ENCODE results near the gene DENND4B.
"Not testable (repeated sequence)": the region's sequence is repeated elsewhere in the genome, so short reads cannot be mapped to it uniquely, and the experiment has no call there.

Gene DENND4B

DNA sequence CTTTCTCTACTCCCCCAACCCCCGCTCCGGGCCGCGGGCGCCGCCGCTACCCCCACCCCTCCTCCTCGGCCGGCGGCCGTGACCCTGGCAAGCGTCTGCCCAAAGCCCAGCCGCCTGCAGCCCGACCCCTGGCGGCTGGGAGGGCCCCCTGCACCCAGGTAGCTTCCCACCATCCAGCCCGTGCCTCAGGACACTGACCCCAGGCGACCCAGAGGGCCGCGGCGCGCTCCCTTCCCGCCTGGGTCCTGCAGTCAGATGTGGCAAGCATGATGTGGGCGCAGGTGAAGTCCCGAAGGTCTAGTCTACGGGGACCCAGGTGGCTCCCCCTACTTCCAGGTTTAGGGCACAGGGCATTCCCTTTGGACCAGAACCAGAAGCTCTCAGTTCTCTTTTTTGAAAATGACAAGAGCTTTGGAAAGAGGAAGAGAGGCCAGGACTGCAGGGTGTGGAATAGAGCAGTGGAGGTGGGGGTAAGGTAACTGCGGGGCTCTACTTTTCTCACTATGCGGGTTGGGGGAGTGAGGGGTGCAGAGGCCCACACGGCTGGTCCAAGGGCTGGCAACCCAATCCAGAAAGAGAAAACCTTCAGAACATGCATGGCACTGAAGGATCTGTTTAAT, at the start of gene DENND4B:
TSS of gene DENND4B (minus strand) at position 97 of the 620 bp plus-strand sequence. CDS start 2,344 bp downstream, outside the sequence.
- in situ Hi-C loops (cut with HindIII; ENCODE audit: low sequenced_read_pairs) = no loop called here

- in situ Hi-C loops (cut with HindIII; ENCODE audit: low sequenced_read_pairs) = no loop called here
Observed at GRCh38 chr1:153995640-153996039, 49.1 kb upstream of the DENND4B start.

GRCh38 chr1:153995202-153995601, 48.7 kb upstream of the DENND4B start:
- in situ Hi-C loops (cut with HindIII; ENCODE audit: low sequenced_read_pairs) = no loop called here

DNA sequence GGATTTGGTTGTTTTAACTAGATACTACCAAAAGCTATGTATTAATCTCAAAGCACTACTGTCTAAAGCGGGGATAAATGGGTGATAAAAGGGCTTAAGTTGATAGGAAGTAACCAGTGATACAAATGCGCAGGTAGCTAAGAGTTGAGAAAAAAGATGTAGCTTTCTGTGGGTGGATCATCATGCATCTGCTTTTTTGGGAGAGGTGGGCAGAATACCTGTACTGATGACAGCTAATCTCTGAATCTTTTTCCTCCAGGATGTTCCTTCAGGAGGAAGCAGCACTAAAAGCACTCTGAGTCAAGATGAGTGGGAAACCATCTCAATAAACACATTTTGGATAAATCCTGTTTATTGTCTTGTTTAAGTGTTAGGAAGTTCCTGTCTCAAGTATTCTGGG, 45.3 kb upstream of the DENND4B start:
- in situ Hi-C loops (cut with HindIII; ENCODE audit: low sequenced_read_pairs) = no loop called here

GRCh38 chr1:153991151-153991630, 44.7 kb upstream of the DENND4B start:
- in situ Hi-C loops (cut with HindIII; ENCODE audit: low sequenced_read_pairs) = no loop called here

GRCh38 chr1:153990468-153991150, 44.1 kb upstream of the DENND4B start, which contains the start of gene RPS27:
Gene RPS27 (plus strand): TSS chr1:153990762. CDS start chr1:153990797, 35 bp downstream.
- in situ Hi-C loops (cut with HindIII; ENCODE audit: low sequenced_read_pairs) = no loop called here

- in situ Hi-C loops (cut with HindIII; ENCODE audit: low sequenced_read_pairs) = no loop called here
Observed at GRCh38 chr1:153987621-153988020, 41.1 kb upstream of the DENND4B start.

DNA sequence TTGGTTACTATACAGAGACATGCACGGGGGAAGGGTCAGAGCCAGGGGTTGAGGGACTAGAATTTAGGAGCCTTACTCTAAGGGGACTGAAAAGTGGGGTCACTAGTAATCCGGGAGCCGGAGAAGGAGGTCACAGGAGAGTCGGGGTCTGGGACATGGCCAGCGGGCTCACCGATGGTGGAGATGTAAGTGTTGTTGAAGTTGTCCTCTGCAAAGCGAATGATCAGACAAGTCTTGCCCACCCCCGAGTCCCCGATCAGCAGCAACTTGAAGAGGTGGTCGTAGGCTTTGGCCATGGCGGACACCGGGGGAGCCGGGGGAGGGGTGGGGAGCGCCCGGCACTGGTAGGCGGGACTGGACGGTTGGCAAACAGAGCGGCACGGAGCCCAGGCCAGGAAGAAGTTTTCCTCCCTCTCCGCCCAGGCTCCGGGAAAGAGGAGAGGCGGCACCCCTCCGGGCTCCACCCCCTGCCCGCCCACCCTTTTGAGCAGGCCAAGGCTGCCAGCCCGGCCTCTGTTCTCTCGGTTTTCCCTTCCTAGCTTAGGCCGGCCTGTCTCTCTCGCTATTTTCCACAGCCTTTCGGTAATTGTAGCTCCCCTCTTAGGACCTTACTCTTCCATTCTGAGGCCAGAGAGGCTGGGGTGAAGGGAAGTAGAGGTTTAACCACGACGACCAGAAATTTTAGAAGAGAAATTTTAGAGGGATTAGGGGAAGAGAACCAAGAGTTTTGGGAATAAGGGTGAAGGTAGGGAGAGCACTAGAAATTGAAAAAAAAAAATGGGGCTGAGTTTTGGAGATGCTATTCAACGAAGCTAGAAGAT, 39.6 kb upstream of the DENND4B start, which contains the start of gene RAB13:
TSS of gene RAB13 (minus strand) at position 399 of the 821 bp plus-strand sequence. CDS start at position 296, 103 bp downstream.
- in situ Hi-C loops (cut with HindIII; ENCODE audit: low sequenced_read_pairs) = no loop called here

GRCh38 chr1:153985341-153985912, 38.9 kb upstream of the DENND4B start:
- in situ Hi-C loops (cut with HindIII; ENCODE audit: low sequenced_read_pairs) = no loop called here

DNA sequence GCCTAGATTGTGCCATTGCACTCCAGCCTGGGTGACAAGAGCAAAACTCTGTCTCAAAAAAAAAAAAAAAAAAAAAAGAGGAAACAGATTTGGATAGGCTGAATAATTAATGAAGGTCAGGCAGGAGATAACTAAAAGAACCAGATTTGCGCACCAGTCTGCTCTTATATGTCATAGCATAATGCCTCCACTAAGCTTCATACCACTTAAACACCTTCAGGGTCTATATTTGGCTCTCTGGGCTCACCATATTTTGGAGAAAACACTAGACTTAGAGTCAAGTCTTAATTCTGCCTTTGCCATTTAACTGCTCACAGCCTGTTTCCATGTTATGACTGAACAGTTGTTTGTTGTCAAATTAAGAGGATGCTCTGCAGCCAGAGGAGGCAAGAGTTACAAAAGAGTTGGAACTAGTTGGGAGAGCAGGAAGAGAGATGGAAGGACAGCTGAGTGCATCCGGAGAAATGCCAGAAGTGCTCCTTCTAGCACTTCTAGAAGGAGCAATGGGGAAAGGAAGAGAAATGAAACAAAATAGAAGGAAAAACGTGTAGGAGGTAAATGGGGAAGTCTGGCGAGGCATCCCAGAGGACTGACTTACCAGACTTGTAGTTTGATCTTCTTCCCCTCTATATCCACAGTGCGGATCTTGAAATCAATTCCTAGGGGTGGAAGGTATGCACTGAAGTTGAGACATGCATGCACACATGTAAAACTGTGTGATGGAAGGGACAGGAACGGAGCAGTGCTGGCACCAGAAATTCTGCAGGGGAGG, 37.8 kb upstream of the DENND4B start:
- in situ Hi-C loops (cut with HindIII; ENCODE audit: low sequenced_read_pairs) = no loop called here

- in situ Hi-C loops (cut with HindIII; ENCODE audit: low sequenced_read_pairs) = not testable (repeated sequence)
Observed at GRCh38 chr1:153981735-153982134, 35.2 kb upstream of the DENND4B start.

- in situ Hi-C loops (cut with HindIII; ENCODE audit: low sequenced_read_pairs) = not testable (repeated sequence)
Observed at GRCh38 chr1:153979091-153979490, 32.6 kb upstream of the DENND4B start.

DNA sequence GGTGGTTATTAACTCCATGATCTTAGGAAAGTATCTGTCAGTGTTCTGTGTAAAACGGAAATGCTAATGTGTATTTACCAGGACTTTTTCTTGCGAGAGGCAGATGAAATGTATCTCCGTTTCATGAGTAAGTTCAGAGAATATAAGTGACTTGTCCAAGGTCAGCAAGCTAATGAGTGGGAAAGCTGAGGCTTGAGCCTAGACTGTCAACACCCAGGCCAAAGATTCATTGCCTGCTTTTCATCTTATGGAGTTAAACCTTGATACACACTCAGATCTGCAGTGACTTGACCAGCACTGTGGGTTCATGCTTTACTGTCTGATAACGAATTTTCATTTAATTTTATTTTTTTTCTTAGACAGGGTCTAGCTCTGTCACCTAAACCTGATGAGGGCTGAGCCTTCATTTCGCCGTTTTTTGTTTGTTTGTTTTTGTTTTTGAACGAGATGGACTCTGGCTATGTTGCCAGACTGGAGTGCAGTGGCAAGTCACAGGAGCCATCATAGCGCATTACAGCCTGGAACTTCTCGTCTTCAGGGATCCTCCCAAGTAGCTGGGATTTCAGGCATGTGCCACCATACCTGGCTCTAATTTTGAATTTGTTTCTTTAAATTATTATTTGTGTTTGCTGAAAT, 31.9 kb upstream of the DENND4B start:
- in situ Hi-C loops (cut with HindIII; ENCODE audit: low sequenced_read_pairs) = no loop called here

GRCh38 chr1:153977250-153978240, 31.0 kb upstream of the DENND4B start, which contains the start of gene JTB:
Gene JTB (minus strand): TSS chr1:153977674. CDS start chr1:153977252, 422 bp downstream.
- in situ Hi-C loops (cut with HindIII; ENCODE audit: low sequenced_read_pairs) = no loop called here

DNA sequence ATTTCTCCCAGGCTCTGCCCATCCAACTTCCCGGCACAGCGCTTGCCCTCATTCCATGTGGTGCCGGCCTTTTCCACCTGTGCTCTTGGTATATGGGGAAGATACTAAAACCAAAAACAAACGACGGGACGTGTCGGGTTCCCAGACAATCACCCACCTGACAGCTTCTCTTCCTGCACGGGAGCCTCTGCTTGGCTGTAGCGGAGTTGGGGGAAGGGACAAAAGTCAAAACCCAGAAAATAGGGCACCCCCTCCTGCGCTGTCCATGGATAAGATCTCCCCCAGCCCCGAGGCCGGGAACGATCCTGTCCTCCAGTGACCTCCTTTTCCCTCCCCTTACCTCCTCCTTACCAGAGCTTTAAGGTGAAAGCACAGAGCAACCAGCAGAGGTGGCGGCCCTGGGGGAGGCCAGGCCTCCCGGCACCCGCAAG, 30.3 kb upstream of the DENND4B start:
- in situ Hi-C loops (cut with HindIII; ENCODE audit: low sequenced_read_pairs) = no loop called here

GRCh38 chr1:153973525-153973924, 27.0 kb upstream of the DENND4B start:
- in situ Hi-C loops (cut with HindIII; ENCODE audit: low sequenced_read_pairs) = no loop called here

DNA sequence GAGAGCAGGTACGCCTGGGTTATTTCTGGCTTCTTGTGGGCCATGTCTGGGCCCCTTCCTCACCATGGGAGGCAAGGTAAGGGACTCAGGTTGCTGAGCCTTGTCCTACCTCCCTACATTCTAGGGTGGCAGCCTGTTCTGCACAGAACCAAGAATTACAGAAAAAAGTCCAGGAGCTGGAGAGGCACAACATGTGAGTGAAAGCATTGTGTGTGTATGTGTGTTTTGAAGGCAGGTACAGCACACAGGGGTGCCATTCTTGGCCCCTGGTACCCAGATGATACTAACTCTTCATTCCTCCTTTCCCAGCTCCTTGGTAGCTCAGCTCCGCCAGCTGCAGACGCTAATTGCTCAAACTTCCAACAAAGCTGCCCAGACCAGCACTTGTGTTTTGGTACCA, 26.6 kb upstream of the DENND4B start:
- in situ Hi-C loops (cut with HindIII; ENCODE audit: low sequenced_read_pairs) = no loop called here

DNA sequence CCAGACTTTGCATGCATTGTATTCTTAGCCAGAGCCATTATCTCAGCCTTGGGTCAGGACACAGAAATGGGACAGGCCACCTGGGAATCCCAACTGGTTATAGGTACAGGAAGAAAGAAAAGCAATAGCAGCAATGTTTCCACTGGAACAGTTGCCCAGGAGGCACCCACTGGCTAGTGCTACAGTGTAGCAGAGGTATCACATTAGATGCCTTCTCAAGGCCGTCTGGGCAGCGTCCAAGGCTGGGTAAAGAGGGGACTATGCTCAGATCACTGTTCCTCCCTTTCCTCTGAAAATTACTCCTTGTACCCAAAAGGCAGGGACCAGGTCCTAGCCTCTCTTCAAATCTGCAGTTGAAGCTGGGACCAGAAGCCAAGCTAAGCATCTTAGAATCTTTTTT, 23.8 kb upstream of the DENND4B start:
- in situ Hi-C loops (cut with HindIII; ENCODE audit: low sequenced_read_pairs) = no loop called here

All from DLD1 (cell line).